ENCODE measurements around the gene NAT9.

- TF ChIP-seq CTCF (IDR thresholded peaks at IDR 0.05): no peak
- no peak for TF ChIP-seq POLR2A (IDR thresholded peaks at IDR 0.05)
Observed at GRCh38 chr17:74728033-74728701, 48.0 kb downstream of the NAT9 start.

Measured in tibial nerve (tissue), 3 donors.